ENCODE measurements around the gene ZDHHC18. TPM values are rescaled to one million over a fixed set of nuclear protein-coding genes. Genes with fewer than 3 reads are reported as not detected.
A peak's percentile ranks its signal among the peaks of the same experiment; 100 is the strongest.
"Not testable (repeated sequence)": the region's sequence is repeated elsewhere in the genome, so short reads cannot be mapped to it uniquely, and the experiment has no call there.

The ZDHHC18 gene
- polyA plus RNA-seq, 1 donor: 16.2 TPM

- no CpG with 5 or more reads among the region's 6 CpGs for WGBS (ENCODE audit: insufficient coverage, low lambda C conversion rate)
- Histone ChIP-seq H3K36me3 (ENCODE audit: control insufficient read depth, insufficient read depth, low read length) (peaks cover 21% of the 10 kb centered on the region), H3K27ac (ENCODE audit: low read length) (no peak overlapping the region), H3K27me3 (ENCODE audit: control insufficient read depth, insufficient read depth, low read length) (no peaks in the 10 kb centered on the region), H3K9me3 (ENCODE audit: control insufficient read depth, low read depth, low read length) (no peaks in the 10 kb centered on the region), H3K4me3 (ENCODE audit: low read length) (no peak overlapping the region), H3K4me1 (ENCODE audit: control insufficient read depth, insufficient read depth, low read length) (peaks cover 12% of the 10 kb centered on the region)
- no peak for DNase-seq
Measured at GRCh38 chr1:26791148-26791547, 35.3 kb upstream of the ZDHHC18 start.

- no peak overlapping the region for H3K27ac ChIP-seq (ENCODE audit: low read length)
- DNase-seq: no peak
- WGBS (ENCODE audit: insufficient coverage, low lambda C conversion rate): 57% methylated on average over 2 of the region's 3 CpGs
- no peaks in the 10 kb centered on the region for H3K9me3 ChIP-seq (ENCODE audit: control insufficient read depth, low read depth, low read length)
- peaks cover 23% of the 10 kb centered on the region for H3K36me3 ChIP-seq (ENCODE audit: control insufficient read depth, insufficient read depth, low read length)
- no peak overlapping the region for H3K4me3 ChIP-seq (ENCODE audit: low read length)
- no peaks in the 10 kb centered on the region for H3K27me3 ChIP-seq (ENCODE audit: control insufficient read depth, insufficient read depth, low read length)
- H3K4me1 ChIP-seq (ENCODE audit: control insufficient read depth, insufficient read depth, low read length): peaks cover 7% of the 10 kb centered on the region
Measured at GRCh38 chr1:26791626-26792025, 34.9 kb upstream of the ZDHHC18 start.

GRCh38 chr1:26792924-26793323 is 33.6 kb upstream of the ZDHHC18 start:
- Histone ChIP-seq H3K27ac (ENCODE audit: low read length) (no peak overlapping the region), H3K4me3 (ENCODE audit: low read length) (no peak overlapping the region), H3K4me1 (ENCODE audit: control insufficient read depth, insufficient read depth, low read length) (no peaks in the 10 kb centered on the region), H3K27me3 (ENCODE audit: control insufficient read depth, insufficient read depth, low read length) (no peaks in the 10 kb centered on the region), H3K9me3 (ENCODE audit: control insufficient read depth, low read depth, low read length) (no peaks in the 10 kb centered on the region), H3K36me3 (ENCODE audit: control insufficient read depth, insufficient read depth, low read length) (peaks cover 27% of the 10 kb centered on the region)
- DNase-seq: no peak
- WGBS (ENCODE audit: insufficient coverage, low lambda C conversion rate): 100% methylated on average over 2 of the region's 2 CpGs

GRCh38 chr1:26794391-26794790 is 32.1 kb upstream of the ZDHHC18 start:
- no peak for DNase-seq
- Histone ChIP-seq H3K4me3 (ENCODE audit: low read length) (no peak overlapping the region), H3K36me3 (ENCODE audit: control insufficient read depth, insufficient read depth, low read length) (peaks cover 27% of the 10 kb centered on the region), H3K9me3 (ENCODE audit: control insufficient read depth, low read depth, low read length) (no peaks in the 10 kb centered on the region), H3K27me3 (ENCODE audit: control insufficient read depth, insufficient read depth, low read length) (no peaks in the 10 kb centered on the region), H3K27ac (ENCODE audit: low read length) (no peak overlapping the region), H3K4me1 (ENCODE audit: control insufficient read depth, insufficient read depth, low read length) (no peaks in the 10 kb centered on the region)
- 100% methylated on average over 1 of the region's 5 CpGs for WGBS (ENCODE audit: insufficient coverage, low lambda C conversion rate)

GRCh38 chr1:26797627-26798026 is 28.9 kb upstream of the ZDHHC18 start:
- Histone ChIP-seq H3K36me3 (ENCODE audit: control insufficient read depth, insufficient read depth, low read length) (peaks cover 22% of the 10 kb centered on the region), H3K27ac (ENCODE audit: low read length) (no peak overlapping the region), H3K9me3 (ENCODE audit: control insufficient read depth, low read depth, low read length) (no peaks in the 10 kb centered on the region), H3K4me1 (ENCODE audit: control insufficient read depth, insufficient read depth, low read length) (no peaks in the 10 kb centered on the region), H3K4me3 (ENCODE audit: low read length) (no peak overlapping the region), H3K27me3 (ENCODE audit: control insufficient read depth, insufficient read depth, low read length) (no peaks in the 10 kb centered on the region)
- no peak for DNase-seq
- WGBS (ENCODE audit: insufficient coverage, low lambda C conversion rate): no CpG with 5 or more reads among the region's 2 CpGs

- WGBS (ENCODE audit: insufficient coverage, low lambda C conversion rate): no CpG with 5 or more reads among the region's 5 CpGs
- Histone ChIP-seq H3K27ac (ENCODE audit: low read length) (no peak overlapping the region), H3K27me3 (ENCODE audit: control insufficient read depth, insufficient read depth, low read length) (no peaks in the 10 kb centered on the region), H3K36me3 (ENCODE audit: control insufficient read depth, insufficient read depth, low read length) (peaks cover 13% of the 10 kb centered on the region), H3K9me3 (ENCODE audit: control insufficient read depth, low read depth, low read length) (peaks cover 5% of the 10 kb centered on the region), H3K4me3 (ENCODE audit: low read length) (no peak overlapping the region), H3K4me1 (ENCODE audit: control insufficient read depth, insufficient read depth, low read length) (no peaks in the 10 kb centered on the region)
- no peak for DNase-seq
Measured at GRCh38 chr1:26799479-26800142, 26.9 kb upstream of the ZDHHC18 start.

- not testable (repeated sequence) for H3K4me3 ChIP-seq (ENCODE audit: low read length); DNase-seq; H3K27me3 ChIP-seq (ENCODE audit: control insufficient read depth, insufficient read depth, low read length); H3K27ac ChIP-seq (ENCODE audit: low read length); H3K4me1 ChIP-seq (ENCODE audit: control insufficient read depth, insufficient read depth, low read length); H3K36me3 ChIP-seq (ENCODE audit: control insufficient read depth, insufficient read depth, low read length)
- peaks cover 15% of the 10 kb centered on the region for H3K9me3 ChIP-seq (ENCODE audit: control insufficient read depth, low read depth, low read length)
- WGBS (ENCODE audit: insufficient coverage, low lambda C conversion rate): no CpG with 5 or more reads among the region's 36 CpGs
Measured at GRCh38 chr1:26803932-26804331, 22.6 kb upstream of the ZDHHC18 start.

- not testable (repeated sequence) for H3K4me3 ChIP-seq (ENCODE audit: low read length); H3K4me1 ChIP-seq (ENCODE audit: control insufficient read depth, insufficient read depth, low read length); H3K27me3 ChIP-seq (ENCODE audit: control insufficient read depth, insufficient read depth, low read length); H3K27ac ChIP-seq (ENCODE audit: low read length); H3K9me3 ChIP-seq (ENCODE audit: control insufficient read depth, low read depth, low read length); H3K36me3 ChIP-seq (ENCODE audit: control insufficient read depth, insufficient read depth, low read length)
- no CpG with 5 or more reads among the region's 11 CpGs for WGBS (ENCODE audit: insufficient coverage, low lambda C conversion rate)
- DNase-seq: peak; percentile 47 to 53
Measured at GRCh38 chr1:26810105-26810504, 16.4 kb upstream of the ZDHHC18 start.

- Histone ChIP-seq H3K4me3 (ENCODE audit: low read length) (no peak overlapping the region), H3K4me1 (ENCODE audit: control insufficient read depth, insufficient read depth, low read length) (no peaks in the 10 kb centered on the region)
- 80% methylated on average over 1 of the region's 4 CpGs for WGBS (ENCODE audit: insufficient coverage, low lambda C conversion rate)
Measured at GRCh38 chr1:26811057-26811456, 15.4 kb upstream of the ZDHHC18 start.

GRCh38 chr1:26811708-26812107 is 14.8 kb upstream of the ZDHHC18 start:
- DNase-seq: no peak
- no peaks in the 10 kb centered on the region for H3K4me1 ChIP-seq (ENCODE audit: control insufficient read depth, insufficient read depth, low read length)
- H3K9me3 ChIP-seq (ENCODE audit: control insufficient read depth, low read depth, low read length): no peaks in the 10 kb centered on the region
- H3K27ac ChIP-seq (ENCODE audit: low read length): no peak overlapping the region
- H3K36me3 ChIP-seq (ENCODE audit: control insufficient read depth, insufficient read depth, low read length): no peaks in the 10 kb centered on the region
- no peak overlapping the region for H3K4me3 ChIP-seq (ENCODE audit: low read length)
- H3K27me3 ChIP-seq (ENCODE audit: control insufficient read depth, insufficient read depth, low read length): no peaks in the 10 kb centered on the region

More at GRCh38 chr1:26811057-26811456, 15.4 kb upstream of the ZDHHC18 start:
- Histone ChIP-seq H3K27ac (ENCODE audit: low read length) (no peak overlapping the region), H3K36me3 (ENCODE audit: control insufficient read depth, insufficient read depth, low read length) (no peaks in the 10 kb centered on the region), H3K9me3 (ENCODE audit: control insufficient read depth, low read depth, low read length) (no peaks in the 10 kb centered on the region), H3K27me3 (ENCODE audit: control insufficient read depth, insufficient read depth, low read length) (no peaks in the 10 kb centered on the region)
- no peak for DNase-seq

- Histone ChIP-seq H3K36me3 (ENCODE audit: control insufficient read depth, insufficient read depth, low read length) (no peaks in the 10 kb centered on the region), H3K27me3 (ENCODE audit: control insufficient read depth, insufficient read depth, low read length) (no peaks in the 10 kb centered on the region)
- WGBS (ENCODE audit: insufficient coverage, low lambda C conversion rate): no CpG with 5 or more reads among the region's 2 CpGs
Measured at GRCh38 chr1:26814377-26814776, 12.1 kb upstream of the ZDHHC18 start.

More at GRCh38 chr1:26814377-26814776, 12.1 kb upstream of the ZDHHC18 start:
- H3K4me1 ChIP-seq (ENCODE audit: control insufficient read depth, insufficient read depth, low read length): no peaks in the 10 kb centered on the region
- no peak overlapping the region for H3K4me3 ChIP-seq (ENCODE audit: low read length)
- no peak for DNase-seq
- no peaks in the 10 kb centered on the region for H3K9me3 ChIP-seq (ENCODE audit: control insufficient read depth, low read depth, low read length)
- no peak overlapping the region for H3K27ac ChIP-seq (ENCODE audit: low read length)

All from large intestine (tissue), 3 donors.